KMS-11 (cell line): Measurements from ENCODE around the gene ZNF521.

Experiments used
- H2AFZ ChIP-seq: fragments of 200-600 bp; sonication (generic); 2 replicates; pipeline ENCODE4 v1.6.1; 2016; ENCODE audit warnings: antibody characterized with exemption, mixed run types, low read depth
- H3K27ac ChIP-seq: fragments of 200-600 bp; sonication (generic); 2 replicates; pipeline ENCODE4 v1.6.1; 2016; ENCODE audit warnings: mild to moderate bottlenecking, mixed run types
- H3K27me3 ChIP-seq: fragments of 200-600 bp; sonication (generic); 2 replicates; pipeline ENCODE4 v1.6.1; 2017; ENCODE audit warnings: mild to moderate bottlenecking, low read depth, mixed run types, moderate library complexity; ENCODE audit not compliant: insufficient read depth
- H3K36me3 ChIP-seq: fragments of 200-600 bp; sonication (generic); 2 replicates; pipeline ENCODE4 v1.6.1; 2017; ENCODE audit warnings: mild to moderate bottlenecking, mixed run types; ENCODE audit not compliant: insufficient read depth
- H3K4me1 ChIP-seq: fragments of 200-600 bp; sonication (generic); 2 replicates; pipeline ENCODE4 v1.6.1; 2016; ENCODE audit warnings: mild to moderate bottlenecking, low read depth, mixed run types; ENCODE audit not compliant: poor library complexity, severe bottlenecking
- H3K4me2 ChIP-seq: fragments of 200-600 bp; sonication (generic); 2 replicates; pipeline ENCODE4 v1.7.0; 2016; ENCODE audit warnings: mild to moderate bottlenecking, mixed run types
- H3K4me3 ChIP-seq: fragments of 200-600 bp; sonication (generic); IDR thresholded peaks from 2 replicates; pipeline ENCODE4 v1.6.1; 2017; ENCODE audit warnings: low read depth, low read length, mixed read lengths; ENCODE audit not compliant: insufficient read depth
- H3K79me2 ChIP-seq: fragments of 200-600 bp; sonication (generic); 2 replicates; pipeline ENCODE4 v1.6.1; 2016; ENCODE audit warnings: low read depth, mixed run types; ENCODE audit not compliant: insufficient read depth
- H3K9ac ChIP-seq: fragments of 200-600 bp; sonication (generic); 2 replicates; pipeline ENCODE4 v1.6.1; 2016; ENCODE audit warnings: mild to moderate bottlenecking, mixed run types
- H4K20me1 ChIP-seq: fragments of 200-600 bp; sonication (generic); 2 replicates; pipeline ENCODE4 v1.6.1; 2016; ENCODE audit warnings: mild to moderate bottlenecking, mixed run types; ENCODE audit not compliant: insufficient read depth
- CTCF ChIP-seq: fragments of 200-600 bp; sonication (generic); conservative IDR thresholded peaks from 2 replicates; pipeline ENCODE4 v1.6.1; 2017; ENCODE audit warnings: low read depth, mild to moderate bottlenecking, antibody characterized with exemption, low read length, moderate library complexity, mixed read lengths

Gene ZNF521

GRCh38 chr18:25066516-25066915 is 285.4 kb downstream of the ZNF521 start:
- no peaks in the 10 kb centered on the region for H3K4me1 ChIP-seq
- H3K9ac ChIP-seq: no peak overlapping the region
- H3K79me2 ChIP-seq: no peaks in the 10 kb centered on the region
- no peaks in the 10 kb centered on the region for H3K36me3 ChIP-seq
- H3K27ac ChIP-seq: no peak overlapping the region
- no peak overlapping the region for H3K4me2 ChIP-seq
- no peak for TF ChIP-seq CTCF
- no peaks in the 10 kb centered on the region for H4K20me1 ChIP-seq
- H3K4me3 ChIP-seq: no peak overlapping the region
- H2AFZ ChIP-seq: no peak overlapping the region
- H3K27me3 ChIP-seq: no peaks in the 10 kb centered on the region

GRCh38 chr18:25062720-25063119 is 289.2 kb downstream of the ZNF521 start:
- 0 out of 2 replicates have a peak, but pooled peaks have one; percentile 18 for TF ChIP-seq CTCF
- H3K9ac ChIP-seq: no peak overlapping the region
- no peak overlapping the region for H3K27ac ChIP-seq
- no peaks in the 10 kb centered on the region for H3K27me3 ChIP-seq
- no peaks in the 10 kb centered on the region for H4K20me1 ChIP-seq
- no peaks in the 10 kb centered on the region for H3K36me3 ChIP-seq
- H3K4me3 ChIP-seq: no peak overlapping the region
- H3K4me1 ChIP-seq: no peaks in the 10 kb centered on the region
- no peak overlapping the region for H2AFZ ChIP-seq
- H3K4me2 ChIP-seq: no peak overlapping the region
- H3K79me2 ChIP-seq: no peaks in the 10 kb centered on the region

DNA sequence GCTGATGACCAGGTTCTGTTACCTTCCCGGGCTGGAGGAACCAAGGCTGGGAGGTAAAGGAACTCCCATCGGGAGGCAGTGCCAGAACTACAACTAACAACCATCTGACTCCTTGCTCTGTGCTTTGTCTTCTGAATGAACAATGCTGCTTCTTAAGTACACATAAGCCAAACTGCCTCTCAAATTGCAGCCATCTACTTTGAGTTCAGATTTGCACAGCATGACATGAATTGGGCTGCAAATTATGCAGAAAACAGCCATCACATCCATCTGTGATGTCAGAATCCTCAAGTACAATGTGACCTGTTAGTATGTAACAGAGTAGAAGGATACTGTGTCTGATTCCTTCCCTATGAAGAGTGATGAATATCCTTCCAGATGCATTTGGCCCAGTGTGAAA is 290.6 kb downstream of the ZNF521 start:
- H3K4me2 ChIP-seq: no peak overlapping the region
- H3K27me3 ChIP-seq: no peaks in the 10 kb centered on the region
- TF ChIP-seq CTCF: no peak
- H4K20me1 ChIP-seq: no peaks in the 10 kb centered on the region
- no peak overlapping the region for H2AFZ ChIP-seq
- H3K79me2 ChIP-seq: no peaks in the 10 kb centered on the region
- no peaks in the 10 kb centered on the region for H3K36me3 ChIP-seq
- no peak overlapping the region for H3K4me3 ChIP-seq
- H3K9ac ChIP-seq: no peak overlapping the region
- H3K4me1 ChIP-seq: no peaks in the 10 kb centered on the region
- H3K27ac ChIP-seq: no peak overlapping the region

DNA sequence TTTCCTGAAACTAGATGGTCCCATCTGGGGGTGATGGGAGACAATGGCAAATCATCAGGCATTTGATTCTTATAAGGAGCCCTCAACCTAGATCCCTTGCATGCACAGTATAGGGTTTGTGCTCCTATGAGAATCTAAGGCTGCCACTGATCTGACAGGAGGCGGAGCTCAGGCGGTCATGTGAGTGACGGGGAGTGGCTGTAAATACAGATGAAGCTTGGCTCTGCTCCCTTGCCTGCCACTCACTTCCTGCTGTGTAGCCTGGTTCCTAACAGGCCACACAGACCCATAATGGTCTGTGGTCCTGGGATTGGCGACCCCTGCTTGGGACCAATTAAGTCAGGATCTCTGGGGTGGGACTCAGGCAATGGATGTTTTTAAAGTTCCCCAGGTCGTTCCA is 293.4 kb downstream of the ZNF521 start:
- Histone ChIP-seq H3K36me3 (no peaks in the 10 kb centered on the region), H3K27me3 (no peaks in the 10 kb centered on the region), H3K27ac (no peak overlapping the region), H3K9ac (no peak overlapping the region), H4K20me1 (no peaks in the 10 kb centered on the region), H3K4me3 (no peak overlapping the region), H3K79me2 (no peaks in the 10 kb centered on the region), H3K4me2 (no peak overlapping the region), H3K4me1 (no peaks in the 10 kb centered on the region), H2AFZ (no peak overlapping the region)
- TF ChIP-seq CTCF: no peak

GRCh38 chr18:25057491-25058050 is 294.4 kb downstream of the ZNF521 start:
- Histone ChIP-seq H3K79me2 (no peaks in the 10 kb centered on the region), H3K36me3 (no peaks in the 10 kb centered on the region), H4K20me1 (no peaks in the 10 kb centered on the region), H3K27ac (no peak overlapping the region), H3K4me3 (no peak overlapping the region), H3K4me1 (no peaks in the 10 kb centered on the region), H3K27me3 (no peaks in the 10 kb centered on the region), H3K4me2 (no peak overlapping the region), H3K9ac (no peak overlapping the region), H2AFZ (no peak overlapping the region)
- TF ChIP-seq CTCF: no peak
